Thoracic aorta (tissue), 2 donors: ENCODE measurements around the gene ACAA2. TPM values are rescaled to one million over a fixed set of nuclear protein-coding genes. Genes with fewer than 3 reads are reported as not detected.

Experiments used
- ATAC-seq: fragments of 150-250 bp; one replicate; pipeline ENCODE4 v1.8.0; 2017; ENCODE audit warnings: low read depth; ENCODE audit not compliant: insufficient number of reproducible peaks, low FRiP score
- DNase-seq: peaks from one replicate; pipeline ENCODE4 v3.0.0-alpha.2; 2020; ENCODE audit warnings: low spot score
- H3K27ac ChIP-seq, 2 donors: fragments of 200-600 bp; sonication (generic); 1 replicate in 1 of 2; 2 replicates in 1 of 2; pipeline ENCODE4 v1.5.1; 2016; ENCODE audit warnings: mild to moderate bottlenecking in 2 of 2, moderate library complexity in 2 of 2
- H3K27me3 ChIP-seq: fragments of 200-600 bp; sonication (generic); replicated peaks from 2 replicates; pipeline ENCODE4 v1.6.0; 2016; ENCODE audit warnings: mild to moderate bottlenecking; ENCODE audit not compliant: insufficient read depth
- H3K36me3 ChIP-seq: fragments of 200-600 bp; sonication (generic); one replicate; pipeline ENCODE4 v1.5.1; 2016
- H3K4me1 ChIP-seq, 2 donors: fragments of 200-600 bp; sonication (generic); 1 replicate in 1 of 2; 2 replicates in 1 of 2; pipeline versions ENCODE4 v1.5.1 to v1.6.0; 2016; ENCODE audit warnings: low read depth in 2 of 2, mild to moderate bottlenecking in 1 of 2; ENCODE audit not compliant: control insufficient read depth in 1 of 2
- H3K4me3 ChIP-seq: fragments of 200-600 bp; sonication (generic); 2 replicates; pipeline ENCODE4 v1.5.1; 2016; ENCODE audit warnings: mild to moderate bottlenecking
- H3K9me3 ChIP-seq: fragments of 200-600 bp; sonication (generic); 2 replicates; pipeline ENCODE4 v1.5.1; 2016
- total RNA-seq, 2 donors: library from RNA; depleted of rRNA; stranded (reverse); fragments of >200 nt; gene quantifications; one replicate each; pipeline versions ENCODE4 v1.1.0 to v1.2.3, GENCODE V29; 2016
- TF ChIP-seq, protein P1 (sequence below): fragments of 200-600 bp; sonication (generic); IDR thresholded peaks from one replicate; pipeline ENCODE4 v1.5.1; 2019; ENCODE audit warnings: antibody characterized with exemption

Gene ACAA2
- total RNA-seq, 2 donors from 2014 or later: 20.3 to 26.5 TPM

DNA sequence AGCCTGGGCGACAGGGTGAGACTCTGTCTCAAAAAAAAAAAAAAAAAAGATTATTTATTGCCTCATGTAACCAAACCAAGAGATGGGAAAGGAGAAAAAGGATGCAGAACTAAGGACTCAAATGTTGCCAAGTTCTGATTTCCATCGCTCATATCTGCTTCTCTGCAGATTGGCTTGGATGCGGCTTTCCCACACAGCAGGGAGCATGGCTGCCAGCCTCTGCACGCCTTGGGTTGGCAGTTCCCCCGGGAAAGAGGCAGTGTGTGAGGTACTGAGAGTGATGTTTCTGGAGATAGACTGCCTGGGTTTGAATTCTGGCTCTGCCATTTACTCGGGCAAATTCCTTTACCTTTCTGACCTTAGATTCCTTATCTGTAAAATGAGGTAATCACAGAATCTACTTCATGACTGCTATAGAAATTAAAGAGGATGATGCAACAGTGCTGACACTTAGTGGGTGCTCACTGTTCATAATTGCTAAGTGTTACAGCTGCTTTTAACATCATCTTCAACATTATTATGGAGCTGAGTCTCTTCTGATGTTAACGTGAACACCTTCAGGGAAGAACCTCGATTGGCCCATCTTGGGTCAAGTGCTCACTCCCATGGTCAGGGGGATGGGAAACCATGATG, 68.8 kb downstream of the ACAA2 start:
- Histone ChIP-seq H3K9me3 (no peaks in the 10 kb centered on the region), H3K27me3 (no peaks in the 10 kb centered on the region), H3K36me3 (no peaks in the 10 kb centered on the region), H3K4me1 (no peaks in the 10 kb centered on the region), H3K4me3 (no peak overlapping the region), H3K27ac (no peak overlapping the region)
- ATAC-seq: no peak
- DNase-seq: no peak
- TF ChIP-seq, protein P1, sequence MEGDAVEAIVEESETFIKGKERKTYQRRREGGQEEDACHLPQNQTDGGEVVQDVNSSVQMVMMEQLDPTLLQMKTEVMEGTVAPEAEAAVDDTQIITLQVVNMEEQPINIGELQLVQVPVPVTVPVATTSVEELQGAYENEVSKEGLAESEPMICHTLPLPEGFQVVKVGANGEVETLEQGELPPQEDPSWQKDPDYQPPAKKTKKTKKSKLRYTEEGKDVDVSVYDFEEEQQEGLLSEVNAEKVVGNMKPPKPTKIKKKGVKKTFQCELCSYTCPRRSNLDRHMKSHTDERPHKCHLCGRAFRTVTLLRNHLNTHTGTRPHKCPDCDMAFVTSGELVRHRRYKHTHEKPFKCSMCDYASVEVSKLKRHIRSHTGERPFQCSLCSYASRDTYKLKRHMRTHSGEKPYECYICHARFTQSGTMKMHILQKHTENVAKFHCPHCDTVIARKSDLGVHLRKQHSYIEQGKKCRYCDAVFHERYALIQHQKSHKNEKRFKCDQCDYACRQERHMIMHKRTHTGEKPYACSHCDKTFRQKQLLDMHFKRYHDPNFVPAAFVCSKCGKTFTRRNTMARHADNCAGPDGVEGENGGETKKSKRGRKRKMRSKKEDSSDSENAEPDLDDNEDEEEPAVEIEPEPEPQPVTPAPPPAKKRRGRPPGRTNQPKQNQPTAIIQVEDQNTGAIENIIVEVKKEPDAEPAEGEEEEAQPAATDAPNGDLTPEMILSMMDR: no peak

DNA sequence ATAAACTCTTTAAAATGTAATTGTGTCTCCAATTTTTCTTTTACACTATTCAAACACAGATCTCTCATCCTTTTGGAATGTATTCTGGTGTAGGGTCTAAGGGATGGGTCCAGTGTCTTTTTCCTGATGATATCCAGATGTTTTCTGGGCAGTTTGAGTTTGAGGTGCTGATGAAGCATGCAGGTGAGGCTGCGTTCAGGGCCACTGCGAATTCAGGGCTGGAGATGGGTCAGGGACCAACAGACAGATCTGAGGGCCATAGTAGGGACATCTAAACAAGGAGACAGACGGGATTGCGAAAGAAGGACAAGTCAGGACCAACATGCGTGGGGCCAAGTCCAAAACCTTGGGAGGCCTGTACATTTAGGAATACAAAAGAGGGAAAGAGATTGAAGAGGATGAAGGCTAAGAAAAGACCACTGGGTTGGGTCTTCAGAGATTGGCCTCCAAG, 70.2 kb downstream of the ACAA2 start:
- H3K4me1 ChIP-seq: no peaks in the 10 kb centered on the region
- TF ChIP-seq, protein P1: no peak
- H3K27me3 ChIP-seq: no peaks in the 10 kb centered on the region
- H3K27ac ChIP-seq: no peak overlapping the region
- H3K36me3 ChIP-seq: no peaks in the 10 kb centered on the region
- DNase-seq (no peak), ATAC-seq (no peak)
- no peaks in the 10 kb centered on the region for H3K9me3 ChIP-seq
- H3K4me3 ChIP-seq: no peak overlapping the region

DNA sequence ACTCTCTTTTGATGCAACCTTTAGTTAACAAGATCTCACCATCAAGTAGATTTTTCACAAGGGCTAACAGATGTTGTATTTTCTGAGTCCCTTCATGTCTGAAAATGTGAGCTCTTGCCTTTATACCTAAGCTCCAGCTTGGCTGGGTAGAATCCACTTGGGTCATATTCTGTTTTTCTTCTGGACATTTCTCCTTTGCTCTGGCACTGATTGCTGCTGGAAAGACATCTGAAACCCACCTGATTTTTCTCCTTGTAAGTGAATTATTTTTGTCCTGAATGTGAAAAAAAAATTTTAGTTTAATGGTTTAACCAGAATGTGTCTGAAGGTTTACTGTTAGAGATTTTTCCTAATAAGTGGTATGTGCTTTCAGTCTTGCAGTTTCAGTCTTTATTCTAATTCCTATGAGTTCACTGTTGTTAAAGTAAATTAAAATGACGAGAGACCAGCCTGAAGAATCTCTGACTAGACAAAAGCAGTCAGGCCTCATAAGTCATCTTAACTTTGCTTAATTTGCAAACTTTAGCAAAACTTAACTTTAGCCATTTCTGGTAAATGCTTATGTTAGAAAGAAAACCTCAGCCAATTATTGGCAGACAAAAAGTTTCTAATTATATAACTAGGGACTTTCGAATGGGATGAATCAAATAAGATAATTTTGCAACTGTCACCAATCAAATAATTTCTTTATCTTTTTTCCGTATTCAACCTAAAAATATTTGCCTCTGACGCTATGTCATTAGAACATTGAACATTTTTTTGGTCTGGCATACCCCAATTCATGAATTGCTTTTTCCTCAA, 70.8 kb downstream of the ACAA2 start:
- Histone ChIP-seq H3K36me3 (no peaks in the 10 kb centered on the region), H3K27me3 (no peaks in the 10 kb centered on the region), H3K4me1 (no peaks in the 10 kb centered on the region), H3K4me3 (no peak overlapping the region), H3K9me3 (no peaks in the 10 kb centered on the region), H3K27ac (no peak overlapping the region)
- DNase-seq (no peak), ATAC-seq (no peak)
- TF ChIP-seq, protein P1: no peak

- DNase-seq (no peak), ATAC-seq (no peak)
- Histone ChIP-seq H3K4me1 (no peaks in the 10 kb centered on the region), H3K36me3 (no peaks in the 10 kb centered on the region), H3K27me3 (no peaks in the 10 kb centered on the region), H3K4me3 (no peak overlapping the region), H3K9me3 (no peaks in the 10 kb centered on the region), H3K27ac (no peak overlapping the region)
- TF ChIP-seq, protein P1: no peak
Measured at GRCh38 chr18:49739275-49739674, 74.1 kb downstream of the ACAA2 start.

DNA sequence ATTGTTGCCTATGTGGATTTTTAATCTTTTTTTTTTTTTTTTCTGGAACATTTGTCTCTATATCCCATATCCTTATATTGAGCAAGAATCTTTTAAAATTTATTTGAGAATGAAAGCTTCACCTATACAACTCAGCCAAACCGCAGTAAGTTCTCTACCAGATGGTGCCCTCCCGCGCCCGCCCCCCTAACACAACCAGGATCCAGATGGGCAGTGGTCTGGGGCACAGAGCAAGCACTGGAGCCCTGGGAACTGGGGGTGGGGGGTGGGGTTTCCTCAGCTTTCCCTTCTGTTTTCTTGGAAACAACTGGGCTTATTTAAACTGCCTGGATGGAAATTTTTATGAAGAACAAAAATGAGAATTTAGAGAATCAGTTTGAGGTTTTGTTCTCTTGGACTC, 74.6 kb downstream of the ACAA2 start:
- Histone ChIP-seq H3K4me1 (no peaks in the 10 kb centered on the region), H3K27ac (no peak overlapping the region), H3K36me3 (no peaks in the 10 kb centered on the region), H3K27me3 (no peaks in the 10 kb centered on the region), H3K4me3 (no peak overlapping the region), H3K9me3 (no peaks in the 10 kb centered on the region)
- ATAC-seq: no peak
- DNase-seq: no peak
- TF ChIP-seq, protein P1: no peak
